Measurements from ENCODE around the gene TEX44.

The TEX44 gene

DNA sequence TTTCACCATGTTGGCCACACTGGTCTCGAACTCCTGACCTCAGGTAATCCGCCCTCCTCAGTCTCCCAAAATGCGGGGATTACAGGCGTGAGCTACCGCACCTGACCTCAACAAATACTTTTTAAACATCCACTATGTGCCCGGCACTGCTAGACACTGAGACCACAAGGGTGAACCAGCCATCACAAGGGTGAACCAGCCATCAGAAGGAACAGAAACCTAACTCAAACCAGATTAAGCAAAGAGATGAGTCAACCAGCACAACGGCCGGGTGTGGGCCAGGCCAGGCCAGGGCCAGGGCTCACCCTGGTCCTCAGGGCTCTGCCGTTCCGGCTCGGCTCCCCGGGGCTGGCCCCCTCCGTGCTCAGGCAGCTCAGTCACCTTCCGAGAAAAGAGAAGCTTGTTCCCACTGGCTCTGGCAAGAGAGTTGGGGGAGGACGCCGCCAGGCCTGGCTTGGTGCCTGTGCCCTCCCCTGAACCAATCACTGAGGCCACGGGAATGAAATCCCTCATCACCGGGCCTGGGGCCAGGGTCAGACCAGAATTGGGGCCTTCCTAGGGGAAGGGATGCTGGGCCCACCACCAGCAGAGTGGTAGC is 4.4 kb downstream of the TEX44 start:
- Histone ChIP-seq H3K36me3 (ENCODE audit: insufficient read depth, low read length) (no peaks in the 10 kb centered on the region), H3F3A (ENCODE audit: low read depth) (no peaks in the 10 kb centered on the region), H3K4me2 (ENCODE audit: low read depth, low read length, poor library complexity, severe bottlenecking) (no peak overlapping the region), H3K27me3 (ENCODE audit: insufficient read depth, low read length, poor library complexity, severe bottlenecking) (no peaks in the 10 kb centered on the region), H3K9me2 (replicated peaks; ENCODE audit: low read depth, low read length) (no peaks in the 10 kb centered on the region), H3K9ac (ENCODE audit: low read depth, low read length, poor library complexity, severe bottlenecking) (no peak overlapping the region), H3K9me3 (ENCODE audit: insufficient read depth, low read depth, low read length) (no peaks in the 10 kb centered on the region), H4K20me1 (ENCODE audit: insufficient read depth, low read length, poor library complexity, severe bottlenecking) (no peaks in the 10 kb centered on the region), H3K4me3 (ENCODE audit: low read length, poor library complexity, severe bottlenecking) (no peak overlapping the region), H3K79me2 (ENCODE audit: insufficient read depth, low read length) (no peaks in the 10 kb centered on the region), H3K4me1 (ENCODE audit: insufficient read depth, low read length, poor library complexity, severe bottlenecking) (no peaks in the 10 kb centered on the region), H2AFZ (ENCODE audit: low read length) (no peak overlapping the region)
- no peak for TF ChIP-seq EZH2phosphoT487 (IDR thresholded peaks at IDR 0.05; ENCODE audit: borderline replicate concordance)
- TF ChIP-seq, protein P1, sequence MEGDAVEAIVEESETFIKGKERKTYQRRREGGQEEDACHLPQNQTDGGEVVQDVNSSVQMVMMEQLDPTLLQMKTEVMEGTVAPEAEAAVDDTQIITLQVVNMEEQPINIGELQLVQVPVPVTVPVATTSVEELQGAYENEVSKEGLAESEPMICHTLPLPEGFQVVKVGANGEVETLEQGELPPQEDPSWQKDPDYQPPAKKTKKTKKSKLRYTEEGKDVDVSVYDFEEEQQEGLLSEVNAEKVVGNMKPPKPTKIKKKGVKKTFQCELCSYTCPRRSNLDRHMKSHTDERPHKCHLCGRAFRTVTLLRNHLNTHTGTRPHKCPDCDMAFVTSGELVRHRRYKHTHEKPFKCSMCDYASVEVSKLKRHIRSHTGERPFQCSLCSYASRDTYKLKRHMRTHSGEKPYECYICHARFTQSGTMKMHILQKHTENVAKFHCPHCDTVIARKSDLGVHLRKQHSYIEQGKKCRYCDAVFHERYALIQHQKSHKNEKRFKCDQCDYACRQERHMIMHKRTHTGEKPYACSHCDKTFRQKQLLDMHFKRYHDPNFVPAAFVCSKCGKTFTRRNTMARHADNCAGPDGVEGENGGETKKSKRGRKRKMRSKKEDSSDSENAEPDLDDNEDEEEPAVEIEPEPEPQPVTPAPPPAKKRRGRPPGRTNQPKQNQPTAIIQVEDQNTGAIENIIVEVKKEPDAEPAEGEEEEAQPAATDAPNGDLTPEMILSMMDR (conservative IDR thresholded peaks at IDR 0.05; ENCODE audit: low read length), result no peak

DNA sequence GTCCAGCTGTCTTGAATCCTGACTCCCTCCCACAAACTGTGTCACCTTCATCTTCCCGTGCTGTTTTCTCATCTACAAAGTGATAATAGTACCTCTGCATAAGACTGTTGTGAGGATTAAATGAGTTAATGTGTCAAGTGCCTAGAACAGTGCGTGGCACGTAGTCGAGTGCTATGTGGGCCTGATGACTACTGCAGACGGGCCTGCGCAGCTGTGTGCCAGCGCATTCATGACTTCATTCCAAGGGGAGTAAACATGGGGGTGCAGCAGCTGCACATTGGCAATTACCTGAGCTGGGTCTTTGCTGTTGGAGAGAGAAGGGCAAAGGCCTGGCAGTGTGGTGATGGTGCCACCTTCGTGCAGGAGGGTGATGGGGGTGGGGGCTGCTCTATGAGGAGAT is 5.0 kb downstream of the TEX44 start:
- Histone ChIP-seq H2AFZ (ENCODE audit: low read length) (no peak overlapping the region), H3K4me2 (ENCODE audit: low read depth, low read length, poor library complexity, severe bottlenecking) (no peak overlapping the region), H3K9me3 (ENCODE audit: insufficient read depth, low read depth, low read length) (no peaks in the 10 kb centered on the region), H3K79me2 (ENCODE audit: insufficient read depth, low read length) (no peaks in the 10 kb centered on the region), H3K9ac (ENCODE audit: low read depth, low read length, poor library complexity, severe bottlenecking) (no peak overlapping the region), H3F3A (ENCODE audit: low read depth) (no peaks in the 10 kb centered on the region), H3K27me3 (ENCODE audit: insufficient read depth, low read length, poor library complexity, severe bottlenecking) (no peaks in the 10 kb centered on the region), H4K20me1 (ENCODE audit: insufficient read depth, low read length, poor library complexity, severe bottlenecking) (no peaks in the 10 kb centered on the region), H3K4me3 (ENCODE audit: low read length, poor library complexity, severe bottlenecking) (no peak overlapping the region), H3K4me1 (ENCODE audit: insufficient read depth, low read length, poor library complexity, severe bottlenecking) (no peaks in the 10 kb centered on the region), H3K9me2 (replicated peaks; ENCODE audit: low read depth, low read length) (no peaks in the 10 kb centered on the region), H3K36me3 (ENCODE audit: insufficient read depth, low read length) (no peaks in the 10 kb centered on the region)
- TF ChIP-seq EZH2phosphoT487 (IDR thresholded peaks at IDR 0.05; ENCODE audit: borderline replicate concordance), result no peak
- TF ChIP-seq, protein P1 (conservative IDR thresholded peaks at IDR 0.05; ENCODE audit: low read length), result no peak

- Histone ChIP-seq H3K79me2 (ENCODE audit: insufficient read depth, low read length) (no peaks in the 10 kb centered on the region), H3K27me3 (ENCODE audit: insufficient read depth, low read length, poor library complexity, severe bottlenecking) (no peaks in the 10 kb centered on the region), H2AFZ (ENCODE audit: low read length) (no peak overlapping the region), H3K9me2 (replicated peaks; ENCODE audit: low read depth, low read length) (no peaks in the 10 kb centered on the region), H3K4me3 (ENCODE audit: low read length, poor library complexity, severe bottlenecking) (no peak overlapping the region), H3K4me1 (ENCODE audit: insufficient read depth, low read length, poor library complexity, severe bottlenecking) (peaks cover 6% of the 10 kb centered on the region), H3K9me3 (ENCODE audit: insufficient read depth, low read depth, low read length) (no peaks in the 10 kb centered on the region), H3K4me2 (ENCODE audit: low read depth, low read length, poor library complexity, severe bottlenecking) (no peak overlapping the region), H3K36me3 (ENCODE audit: insufficient read depth, low read length) (no peaks in the 10 kb centered on the region), H3F3A (ENCODE audit: low read depth) (no peaks in the 10 kb centered on the region), H4K20me1 (ENCODE audit: insufficient read depth, low read length, poor library complexity, severe bottlenecking) (no peaks in the 10 kb centered on the region), H3K9ac (ENCODE audit: low read depth, low read length, poor library complexity, severe bottlenecking) (no peak overlapping the region)
- no peak for TF ChIP-seq EZH2phosphoT487 (IDR thresholded peaks at IDR 0.05; ENCODE audit: borderline replicate concordance)
- TF ChIP-seq, protein P1 (conservative IDR thresholded peaks at IDR 0.05; ENCODE audit: low read length), result no peak
Observed at GRCh38 chr2:231600619-231601355, 8.1 kb downstream of the TEX44 start.

All from Loucy (cell line).